Peyer's patch (tissue), 4 donors: ENCODE measurements around the gene TEX30.

Experiments used
- CTCF ChIP-seq, 6 experiments: fragments of 450-650 bp in 4 of 6; fragments of 200-600 bp in 2 of 6; sonication (generic) in 1 of 6; IDR thresholded peaks; one replicate each; pipeline ENCODE4 v1.5.1; 2017 to 2019; ENCODE audit warnings: antibody characterized with exemption in 6 of 6, mild to moderate bottlenecking in 3 of 6, moderate library complexity in 1 of 6
- POLR2A ChIP-seq, 2 donors: fragments of 450-650 bp; IDR thresholded peaks; one replicate each; pipeline ENCODE4 v1.5.1; 2017; ENCODE audit warnings: antibody characterized with exemption in 2 of 2, mild to moderate bottlenecking in 2 of 2, moderate library complexity in 2 of 2

DNA sequence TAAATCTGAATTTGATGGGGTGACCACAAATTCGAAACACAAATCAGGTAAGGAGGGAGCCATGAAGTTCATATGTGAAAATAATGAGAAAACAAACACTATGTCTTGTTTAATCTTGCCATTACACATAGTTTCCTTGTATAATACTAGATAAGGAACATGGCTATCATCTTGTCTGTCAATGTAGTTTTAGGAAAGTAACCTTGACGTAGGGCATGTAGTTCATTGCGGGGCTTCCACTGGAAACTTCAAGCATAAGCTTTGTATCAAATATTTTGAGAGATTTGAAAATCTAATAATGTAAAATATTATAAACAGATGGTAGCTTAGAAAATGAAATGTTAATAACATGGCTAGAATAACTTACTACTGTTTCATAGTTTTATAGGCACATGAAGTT, 34.1 kb upstream of the TEX30 start:
- TF ChIP-seq CTCF (IDR thresholded peaks at IDR 0.05) (no peak), POLR2A (IDR thresholded peaks at IDR 0.05) (no peak)
